ENCODE data around the gene GRIK4. TPM values are rescaled to one million over a fixed set of nuclear protein-coding genes. Genes with fewer than 3 reads are reported as not detected.

The GRIK4 gene
- polyA plus RNA-seq, 1 of the 3 experiments (the other 2 are of a cell fraction), result 0.03 TPM

GRCh38 chr11:120681434-120682331, 170.1 kb downstream of the GRIK4 start:
- no peak overlapping the region for H3K9ac ChIP-seq
- no peak for DNase-seq
- no peaks in the 10 kb centered on the region for H3K9me3 ChIP-seq
- H3K27ac ChIP-seq (ENCODE audit: low read depth in 2 of 2, low read length in 1 of 2), result no peak overlapping the region
- WGBS (ENCODE audit: low lambda C conversion rate), result 62% methylated on average over 16 of the region's 16 CpGs
- peaks cover 0 to 3% of the 10 kb centered on the region in 2 experiments; a peak in 1 of 4 replicates for H3K4me1 ChIP-seq (ENCODE audit: control insufficient read depth in 1 of 2, insufficient read depth in 2 of 2, low read depth in 1 of 2, low read length in 1 of 2)
- ChIA-PET POLR2A (no interaction called here), CTCF (interaction anchor here (1.1 to 6.5 kb wide), 10 partner anchors 15 to 513 kb away, joined by 3 to 168 read pairs (median 4); partner anchors contain the start of gene GRIK4)
- H3K9me2 ChIP-seq, result no peaks in the 10 kb centered on the region
- no peaks in the 10 kb centered on the region for H3K36me3 ChIP-seq (replicated peaks in 1 of 2; ENCODE audit: control insufficient read depth in 1 of 2, insufficient read depth in 2 of 2, low read length in 1 of 2)
- no peaks in the 10 kb centered on the region for H4K20me1 ChIP-seq (ENCODE audit: insufficient read depth)
- no peak overlapping the region for H3K4me3 ChIP-seq (ENCODE audit: low read depth in 2 of 2, low read length in 1 of 2)
- H2AFZ ChIP-seq (ENCODE audit: low read depth), result no peak overlapping the region
- no peaks in the 10 kb centered on the region for H3K79me2 ChIP-seq (ENCODE audit: insufficient read depth)
- H3F3A ChIP-seq (replicated peaks; ENCODE audit: insufficient read depth), result no peaks in the 10 kb centered on the region
- no peak for TF ChIP-seq TAF1 (IDR thresholded peaks at IDR 0.05; ENCODE audit: borderline replicate concordance, low read depth, low read length)
- no peak for TF ChIP-seq FOXJ3 (CRISPR knock-in tag; IDR thresholded peaks at IDR 0.05)
- TF ChIP-seq RFX5 (IDR thresholded peaks at IDR 0.05; ENCODE audit: low read length), result no peak
- no peak for TF ChIP-seq EZH2phosphoT487 (IDR thresholded peaks at IDR 0.05; ENCODE audit: borderline replicate concordance, low read depth)
- no peak for TF ChIP-seq PBX3 (IDR thresholded peaks at IDR 0.05)
- TF ChIP-seq SMC3 (IDR thresholded peaks at IDR 0.05; ENCODE audit: low read depth, low read length), result no peak
- TF ChIP-seq ELF1 (IDR thresholded peaks at IDR 0.05), result no peak
- TF ChIP-seq MXI1 (IDR thresholded peaks at IDR 0.05; ENCODE audit: low read depth, low read length), result no peak
- TF ChIP-seq GABPA (IDR thresholded peaks at IDR 0.05; ENCODE audit: low read depth), result no peak
- TF ChIP-seq FOSL2 (IDR thresholded peaks at IDR 0.05; ENCODE audit: borderline replicate concordance, low read depth), result no peak
- TF ChIP-seq USF2 (IDR thresholded peaks at IDR 0.05; ENCODE audit: borderline replicate concordance, low read depth, low read length), result no peak
- no peak for TF ChIP-seq SIN3A (IDR thresholded peaks at IDR 0.05; ENCODE audit: borderline replicate concordance, low read depth, low read length)
- no peak for TF ChIP-seq RAD21 (IDR thresholded peaks at IDR 0.05; ENCODE audit: low read length)
- no peak for TF ChIP-seq TCF12 (IDR thresholded peaks at IDR 0.05)
- no peak for TF ChIP-seq ZBTB33 (IDR thresholded peaks at IDR 0.05; ENCODE audit: borderline replicate concordance, low read depth)
- TF ChIP-seq MAX (IDR thresholded peaks at IDR 0.05; ENCODE audit: low read depth), result no peak
- no peak for TF ChIP-seq MEF2A (IDR thresholded peaks at IDR 0.05; ENCODE audit: borderline replicate concordance, low read depth)
- no peak for TF ChIP-seq CTCF (IDR thresholded peaks at IDR 0.05)
- TF ChIP-seq FOXM1 (IDR thresholded peaks at IDR 0.05; ENCODE audit: low read depth), result no peak
- no peak overlapping the region for H3K4me2 ChIP-seq
- peaks cover 8% of the 10 kb centered on the region; the same call in 1 of the 2 replicates for H3K27me3 ChIP-seq (ENCODE audit: insufficient read depth)

Data from SK-N-SH (cell line).